ENCODE data around the gene VAPB. TPM values are rescaled to one million over a fixed set of nuclear protein-coding genes. Genes with fewer than 3 reads are reported as not detected.
A peak's percentile ranks its signal among the peaks of the same experiment; 100 is the strongest.
"Not testable (repeated sequence)": the region's sequence is repeated elsewhere in the genome, so short reads cannot be mapped to it uniquely, and the experiment has no call there.

VAPB gene
- total and polyA plus RNA-seq, 2 donors = 28.7 to 31.0 TPM

GRCh38 chr20:58406422-58407001 lies 17.5 kb downstream of the VAPB start:
- Histone ChIP-seq H3K36me3 (ENCODE audit: insufficient read depth) (no peaks in the 10 kb centered on the region), H3K4me1 (ENCODE audit: insufficient read depth) (no peaks in the 10 kb centered on the region), H3K4me3 (ENCODE audit: low read depth, low read length) (no peak overlapping the region), H3K27ac (ENCODE audit: low read depth) (no peak overlapping the region)
- WGBS = 47% methylated on average over 4 of the region's 4 CpGs
- no peak for DNase-seq (ENCODE audit: extremely low spot score)

DNA sequence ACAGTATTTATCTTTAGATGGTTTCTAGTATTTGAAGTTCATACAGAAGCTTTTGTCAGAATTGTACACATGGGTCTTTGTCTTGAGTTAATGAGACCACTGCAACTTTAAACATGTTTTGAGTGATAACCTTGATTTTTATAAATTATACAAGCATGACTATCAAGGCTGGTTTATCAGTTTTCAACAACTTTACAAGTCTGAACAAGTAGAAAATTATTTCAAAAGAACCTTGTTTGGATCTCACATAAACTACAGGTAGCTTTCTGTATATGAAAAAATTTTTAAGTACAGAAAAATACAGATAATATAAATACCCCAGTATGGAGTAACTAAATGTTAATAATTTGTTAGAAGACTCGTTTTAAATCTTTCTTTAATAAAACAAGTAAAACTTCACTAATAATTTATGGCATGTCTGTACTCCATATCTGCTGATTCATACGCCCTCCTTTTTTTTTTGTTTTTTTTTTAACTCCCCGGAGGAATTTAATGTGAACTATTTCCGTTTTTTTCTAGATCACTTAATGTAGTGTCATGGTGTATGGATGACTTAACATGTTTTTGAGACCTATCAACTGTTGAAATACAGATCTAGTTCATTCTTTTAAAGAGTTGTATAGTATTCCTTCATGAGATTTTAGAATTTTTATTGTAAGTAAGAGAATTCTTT lies 18.3 kb downstream of the VAPB start:
- H3K4me3 ChIP-seq (ENCODE audit: low read depth, low read length) = no peak overlapping the region
- no peaks in the 10 kb centered on the region for H3K4me1 ChIP-seq (ENCODE audit: insufficient read depth)
- no peak overlapping the region for H3K27ac ChIP-seq (ENCODE audit: low read depth)
- no peak for DNase-seq (ENCODE audit: extremely low spot score)
- H3K36me3 ChIP-seq (ENCODE audit: insufficient read depth) = no peaks in the 10 kb centered on the region
- WGBS = 54% methylated on average over 4 of the region's 4 CpGs

GRCh38 chr20:58407966-58408557 lies 19.0 kb downstream of the VAPB start:
- Histone ChIP-seq H3K27ac (ENCODE audit: low read depth) (no peak overlapping the region), H3K36me3 (ENCODE audit: insufficient read depth) (no peaks in the 10 kb centered on the region), H3K4me3 (ENCODE audit: low read depth, low read length) (no peak overlapping the region), H3K4me1 (ENCODE audit: insufficient read depth) (no peaks in the 10 kb centered on the region)
- no peak for DNase-seq (ENCODE audit: extremely low spot score)
- 66% methylated on average over 2 of the region's 2 CpGs for WGBS

DNA sequence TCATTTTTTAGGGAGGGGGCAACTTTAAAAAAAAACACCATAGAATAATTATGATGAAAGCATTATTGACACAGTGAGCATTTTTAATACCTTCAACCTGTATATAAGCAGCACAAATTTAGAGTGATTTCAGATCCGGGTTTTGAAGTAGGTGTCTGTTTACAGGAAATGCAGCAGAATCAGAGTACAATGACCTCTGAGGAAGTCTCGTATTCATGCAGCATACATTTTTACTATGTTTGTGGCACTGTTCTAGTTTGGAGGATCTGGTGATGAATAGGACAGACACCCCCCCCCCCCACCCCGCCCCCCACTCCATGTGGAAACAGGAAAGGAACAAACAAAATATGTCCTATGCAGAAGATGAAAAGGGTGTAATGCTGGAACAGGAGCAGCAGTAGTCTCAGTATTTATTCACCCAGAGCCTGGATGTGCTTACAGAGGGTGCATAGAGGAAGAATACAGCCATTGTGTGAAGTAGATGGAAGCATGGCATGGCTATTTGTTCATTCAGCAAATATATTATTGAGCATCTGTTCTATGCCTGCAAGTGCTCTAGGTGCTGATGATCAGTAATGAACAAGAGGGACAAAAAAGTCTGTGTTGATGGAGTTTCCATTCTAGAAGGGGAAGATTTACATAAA lies 19.7 kb downstream of the VAPB start:
- peak overlapping the region; percentile 18 for H3K27ac ChIP-seq (ENCODE audit: low read depth)
- 45% methylated on average over 3 of the region's 3 CpGs for WGBS

GRCh38 chr20:58414216-58414615 lies 25.2 kb downstream of the VAPB start:
- not testable (repeated sequence) for H3K36me3 ChIP-seq (ENCODE audit: insufficient read depth); DNase-seq (ENCODE audit: extremely low spot score); H3K27ac ChIP-seq (ENCODE audit: low read depth); H3K4me3 ChIP-seq (ENCODE audit: low read depth, low read length); H3K4me1 ChIP-seq (ENCODE audit: insufficient read depth)
- 98% methylated on average over 31 of the region's 35 CpGs for WGBS

More for the DNA sequence above, 19.7 kb downstream of the VAPB start:
- no peak overlapping the region for H3K4me3 ChIP-seq (ENCODE audit: low read depth, low read length)
- no peaks in the 10 kb centered on the region for H3K36me3 ChIP-seq (ENCODE audit: insufficient read depth)
- DNase-seq (ENCODE audit: extremely low spot score) = no peak
- no peaks in the 10 kb centered on the region for H3K4me1 ChIP-seq (ENCODE audit: insufficient read depth)

DNA sequence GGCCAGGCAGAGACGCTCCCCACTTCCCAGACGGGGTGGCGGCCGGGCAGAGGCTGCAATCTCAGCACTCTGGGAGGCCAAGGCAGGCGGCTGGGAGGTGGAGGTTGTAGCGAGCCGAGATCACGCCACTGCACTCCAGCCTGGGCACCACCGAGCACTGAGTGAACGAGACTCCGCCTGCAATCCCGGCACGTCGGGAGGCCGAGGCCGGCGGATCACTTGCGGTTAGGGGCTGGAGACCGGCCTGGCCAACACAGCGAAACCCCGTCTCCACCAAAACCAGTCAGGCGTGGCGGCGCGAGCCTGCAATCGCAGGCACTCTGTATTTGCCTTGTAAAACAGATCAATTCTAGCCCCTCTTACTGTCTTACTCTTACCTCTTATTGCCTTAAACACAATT lies 25.8 kb downstream of the VAPB start:
- H3K4me3 ChIP-seq (ENCODE audit: low read depth, low read length); H3K36me3 ChIP-seq (ENCODE audit: insufficient read depth); H3K27ac ChIP-seq (ENCODE audit: low read depth); H3K4me1 ChIP-seq (ENCODE audit: insufficient read depth); DNase-seq (ENCODE audit: extremely low spot score): not testable (repeated sequence)
- 97% methylated on average over 26 of the region's 26 CpGs for WGBS

GRCh38 chr20:58416057-58416456 lies 27.0 kb downstream of the VAPB start:
- no peaks in the 10 kb centered on the region for H3K4me1 ChIP-seq (ENCODE audit: insufficient read depth)
- DNase-seq (ENCODE audit: extremely low spot score) = no peak
- no peak overlapping the region for H3K4me3 ChIP-seq (ENCODE audit: low read depth, low read length)
- 78% methylated on average over 1 of the region's 1 CpG for WGBS
- no peaks in the 10 kb centered on the region for H3K36me3 ChIP-seq (ENCODE audit: insufficient read depth)
- no peak overlapping the region for H3K27ac ChIP-seq (ENCODE audit: low read depth)

DNA sequence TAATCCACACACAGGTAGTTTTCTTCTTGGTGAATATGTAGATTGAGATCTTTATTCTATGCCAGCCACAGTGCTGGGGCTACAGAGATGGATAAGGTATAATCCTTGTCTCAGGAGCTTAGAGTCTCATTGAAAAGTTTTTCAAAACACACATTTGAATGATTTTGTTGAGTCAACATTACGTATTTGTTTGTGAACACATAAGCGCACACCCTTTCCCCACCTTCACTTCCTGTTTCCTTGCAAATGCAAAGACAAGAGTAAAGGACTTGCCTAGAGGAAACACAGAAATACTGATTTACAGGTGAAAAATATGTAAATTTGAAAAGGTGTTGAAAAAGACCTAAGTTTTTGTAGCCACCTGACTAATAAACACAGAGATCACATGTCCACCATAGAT lies 27.8 kb downstream of the VAPB start:
- Histone ChIP-seq H3K4me3 (ENCODE audit: low read depth, low read length) (no peak overlapping the region), H3K27ac (ENCODE audit: low read depth) (no peak overlapping the region), H3K36me3 (ENCODE audit: insufficient read depth) (no peaks in the 10 kb centered on the region), H3K4me1 (ENCODE audit: insufficient read depth) (no peaks in the 10 kb centered on the region)
- WGBS = 87% methylated on average over 2 of the region's 2 CpGs
- DNase-seq (ENCODE audit: extremely low spot score) = no peak

DNA sequence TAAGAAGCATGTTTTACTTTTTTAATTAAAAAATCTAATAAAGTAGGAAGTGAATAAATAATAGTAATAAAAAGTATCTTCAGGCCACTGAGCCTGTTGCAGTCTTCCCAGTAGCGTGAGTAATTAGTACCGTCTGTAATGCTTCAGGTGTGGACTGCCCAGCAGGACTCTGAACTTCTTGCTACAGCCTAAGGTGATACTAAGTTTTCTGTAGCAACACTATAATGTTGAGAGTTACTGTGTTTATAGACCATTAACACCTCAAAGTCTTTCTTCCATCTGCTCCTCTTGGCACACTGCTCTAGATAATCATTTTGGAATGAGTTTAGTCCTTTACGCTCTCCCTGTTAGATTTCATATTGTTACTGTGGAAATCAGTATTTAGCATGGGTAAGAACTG lies 28.4 kb downstream of the VAPB start:
- WGBS = 97% methylated on average over 3 of the region's 3 CpGs
- Histone ChIP-seq H3K4me3 (ENCODE audit: low read depth, low read length) (no peak overlapping the region), H3K36me3 (ENCODE audit: insufficient read depth) (no peaks in the 10 kb centered on the region), H3K27ac (ENCODE audit: low read depth) (no peak overlapping the region), H3K4me1 (ENCODE audit: insufficient read depth) (no peaks in the 10 kb centered on the region)
- no peak for DNase-seq (ENCODE audit: extremely low spot score)

GRCh38 chr20:58418949-58419748 lies 30.1 kb downstream of the VAPB start:
- no peak overlapping the region for H3K4me3 ChIP-seq (ENCODE audit: low read depth, low read length)
- no peaks in the 10 kb centered on the region for H3K36me3 ChIP-seq (ENCODE audit: insufficient read depth)
- 93% methylated on average over 5 of the region's 5 CpGs for WGBS
- H3K27ac ChIP-seq (ENCODE audit: low read depth) = no peak overlapping the region
- no peaks in the 10 kb centered on the region for H3K4me1 ChIP-seq (ENCODE audit: insufficient read depth)
- no peak for DNase-seq (ENCODE audit: extremely low spot score)

DNA sequence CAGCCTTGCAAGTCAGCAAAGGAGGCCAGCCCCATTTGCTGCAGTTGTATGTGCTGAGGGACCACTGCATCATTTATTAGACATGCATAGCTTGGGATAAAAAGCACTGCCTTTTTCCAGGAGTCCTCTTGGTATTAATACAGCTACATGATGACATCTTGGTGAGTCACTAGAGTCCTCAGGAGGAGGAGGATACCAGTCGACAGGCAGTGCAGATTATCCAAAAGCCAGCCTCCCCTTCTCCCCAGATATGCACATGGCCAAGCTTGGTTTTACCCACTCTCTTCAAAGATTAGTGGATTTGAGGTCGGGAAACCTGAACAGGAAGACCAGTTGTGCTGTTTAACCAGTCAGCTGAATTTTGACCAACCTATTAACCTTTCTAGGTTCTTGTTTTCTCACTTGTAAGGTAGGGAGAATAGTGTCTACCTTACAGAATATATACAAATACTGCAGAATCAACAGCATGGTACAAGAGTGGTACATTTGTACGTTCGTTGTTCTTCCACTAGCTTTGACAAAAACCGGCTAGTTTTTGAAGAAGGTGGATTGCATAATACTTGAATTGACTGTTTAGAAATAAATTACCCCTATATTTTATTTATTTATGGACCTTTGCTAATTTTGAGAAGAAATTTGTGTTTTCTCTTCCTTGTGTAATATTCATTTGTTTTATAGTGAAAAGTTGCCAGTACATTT lies 31.9 kb downstream of the VAPB start:
- no peak for DNase-seq (ENCODE audit: extremely low spot score)
- no peak overlapping the region for H3K4me3 ChIP-seq (ENCODE audit: low read depth, low read length)
- H3K27ac ChIP-seq (ENCODE audit: low read depth) = no peak overlapping the region
- no peaks in the 10 kb centered on the region for H3K4me1 ChIP-seq (ENCODE audit: insufficient read depth)
- no peaks in the 10 kb centered on the region for H3K36me3 ChIP-seq (ENCODE audit: insufficient read depth)
- WGBS = 86% methylated on average over 5 of the region's 5 CpGs

- H3K4me3 ChIP-seq (ENCODE audit: low read depth, low read length) = no peak overlapping the region
- H3K4me1 ChIP-seq (ENCODE audit: insufficient read depth) = no peaks in the 10 kb centered on the region
- no peak overlapping the region for H3K27ac ChIP-seq (ENCODE audit: low read depth)
- WGBS = 70% methylated on average over 1 of the region's 1 CpG
- no peaks in the 10 kb centered on the region for H3K36me3 ChIP-seq (ENCODE audit: insufficient read depth)
- no peak for DNase-seq (ENCODE audit: extremely low spot score)
These were observed 32.4 kb downstream of the VAPB start for GRCh38 chr20:58421497-58421850.

Measured in urinary bladder (tissue), 4 donors.